ENCODE results near the gene NAPB.

NAPB gene

DNA sequence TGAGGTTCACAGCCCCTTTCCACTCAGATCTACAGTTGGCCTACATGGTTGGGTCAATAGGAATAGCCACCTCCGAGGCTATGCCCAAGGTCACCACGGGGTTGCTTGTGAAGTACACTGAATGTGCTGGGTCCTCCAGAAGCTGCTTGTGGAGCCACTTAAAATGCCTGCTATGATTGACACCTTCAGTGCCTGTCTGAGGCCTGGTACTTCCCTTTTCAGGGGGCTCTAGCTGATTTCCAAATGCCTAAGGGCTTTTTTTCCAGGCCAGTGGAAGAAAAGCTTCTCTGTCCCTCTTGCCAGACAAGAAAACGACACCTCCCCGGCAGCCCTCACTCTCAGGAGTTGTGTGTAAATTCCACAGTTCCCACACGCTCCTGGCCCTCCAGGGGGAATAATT, 77.0 kb downstream of the NAPB start:
- no peaks in the 10 kb centered on the region for H3K4me1 ChIP-seq
- no peaks in the 10 kb centered on the region for H3K36me3 ChIP-seq
- H3K27me3 ChIP-seq: peaks cover 6% of the 10 kb centered on the region
- DNase-seq: no peak
- no peaks in the 10 kb centered on the region for H3K9me3 ChIP-seq
- H3K4me3 ChIP-seq (ENCODE audit: low read depth, low read length): no peak overlapping the region
- no peak for TF ChIP-seq CTCF (IDR thresholded peaks at IDR 0.05; ENCODE audit: low read depth, low read length)

DNA sequence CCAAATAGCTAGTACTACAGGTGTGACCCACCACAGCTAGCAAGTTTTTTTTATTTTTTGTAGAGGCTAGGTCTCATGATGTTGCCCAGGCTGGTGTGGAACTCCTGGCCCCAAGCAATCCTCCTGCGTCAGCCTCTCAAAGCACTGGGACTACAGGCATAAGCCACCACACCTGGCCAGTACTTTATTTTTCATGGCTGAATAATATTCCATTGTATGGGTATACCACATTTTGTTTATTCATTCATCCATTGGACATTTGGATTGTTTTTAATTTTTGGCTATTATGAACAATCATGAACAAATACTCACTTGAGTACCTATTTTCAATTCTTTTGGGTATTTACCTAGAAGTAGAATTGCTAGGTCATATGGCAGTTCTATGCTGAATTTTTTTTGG, 77.7 kb downstream of the NAPB start:
- Histone ChIP-seq H3K9me3 (no peaks in the 10 kb centered on the region), H3K4me3 (ENCODE audit: low read depth, low read length) (no peak overlapping the region), H3K4me1 (no peaks in the 10 kb centered on the region)

GRCh38 chr20:23341073-23341472, 80.2 kb downstream of the NAPB start:
- H3K4me1 ChIP-seq: no peaks in the 10 kb centered on the region
- DNase-seq: no peak

More for the DNA sequence above, 77.7 kb downstream of the NAPB start:
- no peak for TF ChIP-seq CTCF (IDR thresholded peaks at IDR 0.05; ENCODE audit: low read depth, low read length)
- no peak for DNase-seq
- Histone ChIP-seq H3K36me3 (no peaks in the 10 kb centered on the region), H3K27me3 (peaks cover 6% of the 10 kb centered on the region)

DNA sequence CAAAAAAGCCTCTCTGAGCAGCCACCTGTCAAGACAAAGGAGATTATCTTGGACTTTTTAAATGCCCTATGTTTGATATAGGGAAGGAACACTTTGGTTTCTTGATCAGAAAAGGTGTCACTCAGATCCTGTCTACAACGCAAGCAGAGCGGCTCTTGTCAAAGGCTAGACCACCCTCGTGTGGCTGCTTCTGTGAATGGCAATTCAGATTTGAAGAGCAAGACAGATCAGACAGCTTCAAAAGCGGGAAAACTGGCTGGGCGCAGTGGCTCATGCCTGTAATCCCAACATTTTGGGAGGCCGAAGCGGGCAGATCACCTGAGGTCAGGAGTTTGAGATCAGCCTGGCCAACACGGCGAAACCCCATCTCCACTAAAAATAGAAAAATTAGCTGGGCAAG, 80.8 kb downstream of the NAPB start:
- H3K27me3 ChIP-seq: peaks cover 6% of the 10 kb centered on the region
- H3K36me3 ChIP-seq: no peaks in the 10 kb centered on the region
- TF ChIP-seq CTCF (IDR thresholded peaks at IDR 0.05; ENCODE audit: low read depth, low read length): peak; percentile 62
- peak; percentile 60 for DNase-seq
- H3K4me1 ChIP-seq: no peaks in the 10 kb centered on the region
- H3K9me3 ChIP-seq: no peaks in the 10 kb centered on the region
- no peak overlapping the region for H3K4me3 ChIP-seq (ENCODE audit: low read depth, low read length)

More at GRCh38 chr20:23341073-23341472, 80.2 kb downstream of the NAPB start:
- no peaks in the 10 kb centered on the region for H3K9me3 ChIP-seq
- TF ChIP-seq CTCF (IDR thresholded peaks at IDR 0.05; ENCODE audit: low read depth, low read length): no peak
- H3K36me3 ChIP-seq: no peaks in the 10 kb centered on the region
- peaks cover 6% of the 10 kb centered on the region for H3K27me3 ChIP-seq
- no peak overlapping the region for H3K4me3 ChIP-seq (ENCODE audit: low read depth, low read length)

GRCh38 chr20:23339986-23340385, 81.3 kb downstream of the NAPB start:
- TF ChIP-seq CTCF (IDR thresholded peaks at IDR 0.05; ENCODE audit: low read depth, low read length): no peak
- Histone ChIP-seq H3K4me3 (ENCODE audit: low read depth, low read length) (no peak overlapping the region), H3K4me1 (no peaks in the 10 kb centered on the region), H3K36me3 (no peaks in the 10 kb centered on the region), H3K9me3 (no peaks in the 10 kb centered on the region), H3K27me3 (peaks cover 6% of the 10 kb centered on the region)
- DNase-seq: no peak

DNA sequence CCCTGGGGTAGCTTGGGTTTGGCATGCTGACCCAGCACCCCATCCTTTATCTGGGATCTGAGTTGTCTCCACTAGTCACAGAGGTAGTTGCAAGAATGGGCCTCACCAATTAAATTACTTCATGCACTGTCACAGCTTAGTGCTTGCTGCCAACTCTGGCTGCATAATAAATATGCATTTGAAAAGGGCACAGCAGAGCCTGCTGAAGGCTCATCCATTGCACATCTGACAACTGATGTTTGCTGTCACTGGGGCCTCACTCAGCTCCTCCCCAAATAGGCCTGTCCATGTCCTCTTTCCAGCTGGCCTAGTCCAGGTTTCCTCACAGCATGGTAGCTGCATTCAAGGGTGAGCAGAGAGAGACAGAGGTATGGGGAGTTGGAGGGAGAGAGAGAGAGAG, 84.0 kb downstream of the NAPB start:
- H3K4me3 ChIP-seq (ENCODE audit: low read depth, low read length): no peak overlapping the region
- DNase-seq: no peak

More for the DNA sequence above, 84.0 kb downstream of the NAPB start:
- H3K36me3 ChIP-seq: no peaks in the 10 kb centered on the region
- no peaks in the 10 kb centered on the region for H3K4me1 ChIP-seq
- peaks cover 6% of the 10 kb centered on the region for H3K27me3 ChIP-seq
- no peaks in the 10 kb centered on the region for H3K9me3 ChIP-seq
- no peak for TF ChIP-seq CTCF (IDR thresholded peaks at IDR 0.05; ENCODE audit: low read depth, low read length)

Measured in BE2C (cell line).